Measurements from ENCODE around the gene INHBA.
A peak's percentile ranks its signal among the peaks of the same experiment; 100 is the strongest.

INHBA gene

DNA sequence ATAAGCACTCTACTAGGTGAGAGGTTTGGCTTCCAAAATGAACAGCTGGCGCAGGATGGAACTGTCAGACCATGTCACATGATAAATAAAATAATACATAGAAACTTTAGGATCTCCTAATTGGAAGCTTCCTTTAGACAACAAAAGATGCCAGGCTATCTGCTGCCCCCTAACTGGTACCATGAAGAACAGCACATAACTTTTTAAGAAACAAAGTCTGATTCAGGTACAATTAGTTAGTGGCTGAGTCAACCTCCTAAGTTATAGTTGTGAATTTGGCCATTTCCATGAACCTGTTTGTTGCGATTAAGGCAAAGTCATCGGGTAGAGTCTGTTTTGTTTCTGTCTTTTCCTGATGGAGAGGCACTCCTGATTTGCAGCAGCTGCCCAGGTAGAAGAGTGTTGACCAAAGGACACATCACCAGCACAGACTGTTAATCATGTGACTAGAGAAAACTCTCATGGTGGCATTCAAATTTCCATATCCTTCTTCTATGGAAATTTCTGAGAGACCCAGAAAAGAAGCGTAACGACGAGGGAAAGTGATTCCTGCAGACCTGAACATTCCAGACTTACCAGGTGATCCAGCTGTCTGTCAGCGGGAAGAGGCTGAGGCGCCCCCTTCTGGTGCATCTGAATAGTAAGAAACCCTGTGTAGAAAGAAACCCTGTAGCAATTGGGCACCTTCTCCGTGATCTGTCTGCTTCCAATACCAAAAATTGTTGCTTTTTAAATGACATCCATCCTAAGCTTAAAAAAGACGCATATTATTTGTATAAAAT lies 8.6 kb upstream of the INHBA start:
- no peak for DNase-seq (ENCODE audit: low read depth in 2 of 2)

DNA sequence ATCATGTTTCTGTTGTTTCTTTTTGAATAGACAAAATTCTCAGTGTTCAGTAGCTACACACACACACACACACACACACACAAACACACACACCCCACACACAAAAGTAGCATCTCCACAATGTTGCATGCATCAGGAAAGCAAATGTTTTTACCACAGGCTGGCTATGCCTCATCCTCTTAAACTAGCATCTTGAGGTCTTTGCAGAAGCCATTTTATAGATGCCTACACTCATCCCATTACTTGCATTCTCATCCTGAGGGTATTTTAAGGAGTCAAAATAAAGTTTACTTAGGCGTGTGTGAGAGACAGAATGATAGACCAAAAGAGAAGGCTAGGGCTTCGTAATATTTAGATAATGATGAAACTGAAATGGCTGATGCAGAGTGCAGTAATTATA lies 7.9 kb upstream of the INHBA start:
- DNase-seq (ENCODE audit: low read depth in 2 of 2): no peak

GRCh38 chr7:41709621-41710020 lies 6.7 kb upstream of the INHBA start:
- DNase-seq (ENCODE audit: low read depth in 2 of 2): no peak

GRCh38 chr7:41708581-41709358 lies 5.9 kb upstream of the INHBA start:
- DNase-seq (ENCODE audit: low read depth in 2 of 2): no peak

DNA sequence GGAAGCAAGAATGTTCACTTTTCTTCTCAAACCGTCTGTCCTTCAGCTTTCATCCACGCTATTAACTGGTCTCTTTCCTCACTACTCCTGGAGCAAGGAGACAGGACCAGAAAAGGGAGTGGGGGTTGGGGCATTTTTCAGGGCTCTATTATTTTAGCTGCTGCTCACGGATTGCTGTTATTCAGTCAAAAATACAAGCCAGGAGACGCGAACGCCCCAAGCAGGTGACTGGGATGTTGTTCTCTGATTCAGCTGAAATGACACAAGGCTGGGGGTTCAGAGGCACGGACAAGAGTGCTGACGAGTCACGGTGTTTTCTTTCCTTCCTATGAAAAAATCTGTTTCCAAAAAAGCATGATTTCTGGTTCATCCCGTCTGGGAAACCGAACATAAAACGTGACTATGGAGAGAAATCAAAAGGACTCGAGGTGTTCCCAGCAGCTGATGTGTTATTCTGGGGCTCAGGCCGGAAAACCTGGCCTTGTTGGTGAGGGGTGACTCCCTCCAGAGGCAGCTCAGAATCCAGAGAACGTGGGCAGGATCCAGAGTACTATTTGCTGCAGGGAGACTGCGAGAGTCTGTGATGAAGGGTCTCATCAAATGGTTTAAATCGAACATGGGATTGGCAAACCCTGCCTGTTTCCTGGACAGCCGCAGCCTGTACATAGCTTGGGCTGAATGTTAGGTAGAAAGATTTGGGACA lies 3.5 kb upstream of the INHBA start:
- no peak for DNase-seq (ENCODE audit: low read depth in 2 of 2)

- peak; percentile 30 to 40 for DNase-seq (ENCODE audit: low read depth in 2 of 2)
Measured at GRCh38 chr7:41705109-41705901, 2.4 kb upstream of the INHBA start.

DNA sequence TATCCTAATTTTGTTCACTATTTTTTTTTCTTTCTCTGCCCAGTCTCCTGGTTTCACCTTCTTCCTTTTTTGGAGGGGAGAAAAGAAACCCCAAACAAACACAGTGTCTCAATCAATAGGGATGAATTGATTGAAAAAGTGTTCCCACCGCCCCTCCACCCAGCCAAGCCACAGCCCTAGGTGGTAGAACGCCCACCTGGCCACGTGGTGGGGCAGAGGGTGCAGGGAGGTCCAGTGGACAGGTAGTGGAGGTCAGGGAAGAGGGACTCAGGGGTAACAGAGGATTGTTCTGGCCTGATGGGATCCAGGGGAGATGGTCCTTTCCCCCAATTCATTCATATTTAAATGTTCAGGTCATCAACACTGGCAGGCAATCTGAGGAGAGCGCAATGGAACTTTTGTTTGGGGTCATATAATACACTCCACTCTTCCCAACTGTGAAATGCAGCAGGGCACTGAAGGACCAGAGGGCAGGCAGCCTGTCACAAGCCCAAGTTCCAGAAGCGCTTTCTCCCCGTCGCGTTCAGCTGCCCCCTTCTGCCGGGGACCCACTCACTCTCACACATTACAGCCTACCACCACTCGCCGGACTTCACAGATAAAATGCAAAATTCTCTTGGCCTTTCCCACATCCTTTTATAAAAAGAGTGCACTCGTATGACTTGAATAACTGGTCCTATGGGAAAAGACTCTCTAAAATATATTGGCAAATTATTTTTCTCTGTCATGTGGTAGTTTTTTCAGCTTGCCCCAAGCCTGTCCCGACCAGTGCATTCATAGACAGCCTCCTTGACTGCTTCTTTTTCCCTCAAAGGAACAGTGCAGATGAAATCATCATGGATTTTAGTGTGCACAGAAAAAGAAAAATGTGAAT lies 1.6 kb downstream of the INHBA start:
- no peak for DNase-seq (ENCODE audit: low read depth in 2 of 2)

DNA sequence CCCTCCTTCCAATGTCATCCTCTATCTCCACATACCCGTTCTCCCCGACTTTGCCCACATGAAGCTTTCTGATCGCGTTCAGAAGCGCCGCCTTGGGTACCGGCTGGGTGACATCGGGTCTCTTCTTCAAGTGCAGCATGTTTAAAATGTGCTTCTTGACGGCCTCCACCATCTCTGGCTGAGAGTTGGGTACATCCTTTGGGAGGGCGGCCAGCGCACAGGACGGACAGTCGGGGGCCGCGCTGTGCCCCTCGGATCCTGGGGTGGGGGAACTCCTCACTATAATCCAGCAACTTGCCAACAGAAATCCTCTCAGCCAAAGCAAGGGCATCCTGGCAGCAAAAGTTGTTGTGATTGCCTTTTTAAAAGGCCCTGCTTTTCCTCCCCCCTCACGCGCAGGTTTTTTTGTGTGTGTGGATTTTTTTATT lies 2.8 kb downstream of the INHBA start:
- DNase-seq (ENCODE audit: low read depth in 2 of 2): no peak

- no peak for DNase-seq (ENCODE audit: low read depth in 2 of 2)
Measured at GRCh38 chr7:41699516-41699915, 3.4 kb downstream of the INHBA start.

DNA sequence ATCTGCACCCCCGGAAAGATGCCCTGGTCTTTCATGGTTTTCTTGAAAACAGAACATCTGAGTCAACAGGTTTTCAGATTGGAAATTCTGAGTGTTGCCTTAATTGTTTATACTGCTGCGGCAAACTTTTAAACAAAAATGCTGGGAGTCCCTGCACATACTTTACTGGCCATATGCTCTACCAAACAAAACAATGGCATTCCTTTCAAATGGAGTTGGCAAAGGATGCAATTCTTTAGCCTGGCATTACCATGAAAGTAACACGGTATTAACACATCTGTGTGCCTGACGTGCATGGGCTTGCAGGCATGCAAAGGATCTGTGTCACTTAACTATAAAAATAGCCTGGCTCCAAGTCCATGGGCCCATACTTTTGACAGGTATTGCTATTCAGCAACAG lies 4.2 kb downstream of the INHBA start:
- no peak for DNase-seq (ENCODE audit: low read depth in 2 of 2)

DNA sequence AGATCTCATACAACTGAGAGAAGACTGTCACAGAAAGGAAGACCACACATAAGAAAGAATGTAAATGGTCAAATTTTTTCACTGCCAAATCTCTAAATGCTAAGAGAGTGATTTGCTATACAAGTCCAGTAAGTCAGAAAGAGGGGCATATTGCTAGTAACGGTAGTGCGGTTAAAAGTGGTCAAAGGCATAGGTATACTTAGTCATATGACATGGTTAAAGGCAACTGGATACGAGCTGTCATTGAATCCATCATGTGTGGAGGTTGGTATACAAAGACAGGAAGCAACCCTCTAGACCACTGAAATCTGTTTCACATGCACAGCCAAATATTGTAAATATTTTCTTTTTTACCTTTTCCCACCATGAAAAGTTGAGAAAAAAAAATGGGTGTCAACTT lies 4.8 kb downstream of the INHBA start:
- DNase-seq (ENCODE audit: low read depth in 2 of 2): no peak

DNA sequence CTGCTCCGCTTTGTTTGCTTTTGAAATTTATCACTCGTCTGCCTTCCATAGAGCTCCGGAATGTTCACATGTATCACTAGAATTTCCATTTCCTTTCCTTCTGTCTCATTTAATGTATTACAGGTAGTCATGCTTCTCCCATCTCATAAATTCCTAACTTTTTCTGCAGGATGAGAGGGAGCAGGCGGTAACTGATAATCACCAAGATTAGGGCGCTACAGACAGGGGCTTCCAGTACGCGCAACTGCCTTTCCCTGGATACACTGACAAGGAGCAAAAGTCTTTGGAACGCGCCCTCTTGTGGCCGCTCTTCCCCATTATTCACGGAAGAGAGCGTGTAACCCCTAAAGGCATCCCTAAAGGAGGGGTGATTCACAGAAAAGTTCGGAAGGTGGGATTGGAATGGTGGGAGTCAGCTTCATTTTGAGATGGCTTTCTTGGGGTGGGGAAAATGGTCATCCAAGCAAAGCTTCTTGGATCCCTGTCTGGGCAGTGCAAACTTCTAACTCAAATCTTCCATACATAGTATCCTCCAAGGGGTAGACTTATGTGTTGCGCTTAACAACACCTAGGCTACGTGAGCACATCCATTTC lies 6.5 kb downstream of the INHBA start:
- peak in 1 of 2 donors; percentile 6 for DNase-seq (ENCODE audit: low read depth in 2 of 2)

DNA sequence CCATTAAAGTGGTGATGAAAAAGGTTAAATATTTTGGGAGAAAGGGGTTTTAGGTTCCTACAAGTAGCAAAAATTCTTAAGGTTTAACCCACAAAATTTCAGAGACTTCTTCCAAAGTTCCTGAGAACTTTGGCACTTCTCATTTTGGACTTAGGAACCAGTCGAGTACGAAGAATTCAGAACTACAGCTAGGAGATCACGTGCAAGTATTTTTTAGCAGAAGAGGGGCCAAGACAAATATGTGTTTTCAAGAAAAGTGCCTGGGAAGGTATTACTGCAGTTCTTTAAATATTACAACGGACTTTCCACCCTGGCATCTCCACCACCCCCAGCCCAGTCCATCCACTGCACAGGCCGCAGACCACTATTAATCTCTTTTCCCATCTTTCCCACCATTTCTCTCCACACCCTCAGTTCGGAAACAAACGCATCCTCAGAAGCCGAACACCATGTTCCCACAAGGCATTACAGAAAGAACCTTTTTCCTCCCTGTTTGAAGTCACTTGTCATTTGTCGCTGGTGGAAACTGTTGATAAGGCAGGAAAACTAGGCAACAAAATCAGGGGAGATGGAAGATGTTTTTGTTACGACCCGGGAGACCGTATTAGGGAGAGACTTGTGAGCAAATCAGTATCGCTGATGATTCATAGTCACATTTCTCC lies 7.1 kb downstream of the INHBA start:
- DNase-seq (ENCODE audit: low read depth in 2 of 2): no peak

DNA sequence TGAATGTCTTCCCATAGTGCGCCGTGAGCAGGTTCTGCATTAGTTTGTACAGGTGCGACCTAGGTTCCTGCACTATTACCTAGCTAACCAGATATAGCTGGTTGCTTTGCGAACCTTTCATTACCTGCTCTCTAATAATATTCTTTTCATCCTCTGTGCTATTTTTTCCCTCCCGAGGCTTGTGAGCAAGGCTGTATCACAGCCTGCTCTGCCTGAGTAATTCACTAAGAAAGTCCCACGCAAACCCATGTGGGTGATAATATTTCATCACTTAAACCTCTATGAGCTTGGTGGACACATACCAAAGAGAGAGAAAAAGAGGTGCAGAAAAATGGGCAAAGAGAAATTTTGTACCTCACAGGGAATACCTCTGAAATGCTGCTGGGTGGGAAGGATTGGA lies 8.4 kb downstream of the INHBA start:
- no peak for DNase-seq (ENCODE audit: low read depth in 2 of 2)

GRCh38 chr7:41693150-41693997 lies 9.5 kb downstream of the INHBA start:
- no peak for DNase-seq (ENCODE audit: low read depth in 2 of 2)

GRCh38 chr7:41692251-41692650 lies 10.6 kb downstream of the INHBA start:
- DNase-seq (ENCODE audit: low read depth in 2 of 2): no peak

DNA sequence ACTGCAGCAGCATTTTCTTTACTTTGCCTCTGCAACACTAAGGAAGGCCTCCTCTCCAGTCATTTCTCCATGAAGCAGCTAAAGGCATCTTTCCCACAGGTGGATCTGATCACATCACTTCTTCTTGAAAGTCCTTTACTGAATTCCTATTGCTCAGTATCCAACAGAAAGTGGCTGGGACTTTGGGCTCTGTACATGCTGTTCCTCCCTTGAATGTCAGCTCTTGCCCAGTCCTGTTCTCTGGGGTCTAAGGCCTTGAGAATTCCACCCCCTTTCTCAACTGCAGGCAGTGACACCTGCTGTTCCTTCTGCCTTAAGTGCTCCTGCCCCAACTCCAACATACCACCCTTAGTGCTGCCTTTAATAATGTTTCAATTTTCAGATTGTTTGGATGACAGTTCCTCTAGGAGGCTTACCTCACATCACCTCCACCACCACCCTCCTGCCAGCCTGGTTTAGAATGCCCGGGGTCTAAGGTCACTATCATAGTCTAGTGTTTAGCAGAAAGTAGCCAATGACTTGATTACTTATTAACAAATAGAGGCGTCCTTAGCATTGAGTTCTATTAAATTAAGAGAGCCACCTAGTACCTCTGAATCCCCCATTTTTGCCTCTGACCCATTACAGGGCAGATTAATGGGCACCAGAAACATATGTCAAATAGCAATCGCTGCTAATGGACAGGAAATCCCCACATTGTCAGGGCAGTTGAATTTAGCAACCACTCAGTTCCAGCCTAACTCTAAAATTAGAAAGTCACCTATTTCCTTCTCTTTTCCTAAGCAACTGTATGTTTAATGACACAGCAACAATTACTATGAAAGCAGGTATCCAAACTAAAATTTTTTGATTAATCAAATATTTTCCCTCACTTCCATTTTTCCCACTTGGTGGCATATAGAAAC lies 11.4 kb downstream of the INHBA start:
- DNase-seq (ENCODE audit: low read depth in 2 of 2): no peak

DNA sequence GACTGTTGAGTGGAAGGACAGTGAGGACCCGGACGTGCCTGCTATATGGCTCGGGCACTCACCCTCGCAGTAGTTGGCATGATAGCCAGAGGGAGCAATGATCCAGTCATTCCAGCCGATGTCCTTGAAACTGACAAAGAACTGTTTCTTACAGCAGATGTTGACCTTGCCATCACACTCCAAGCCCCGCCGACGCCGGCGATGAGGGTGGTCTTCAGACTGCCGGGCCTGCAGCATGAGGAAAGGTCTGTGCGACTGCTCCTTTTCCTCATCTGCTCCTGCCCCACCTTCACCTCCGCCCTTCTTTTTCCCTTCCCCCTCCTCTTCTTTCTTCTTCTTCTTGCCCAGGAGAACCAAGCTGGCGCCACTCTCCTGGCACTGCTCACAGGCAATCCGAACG lies 13.1 kb downstream of the INHBA start:
- no peak for DNase-seq (ENCODE audit: low read depth in 2 of 2)

Measured in stimulated activated CD4-positive, alpha-beta T cell treated with anti-CD3 and anti-CD28 coated beads, Interleukin-15, amount 100 ng/mL, for 48 hours (primary cell).